GM18868 (cell line): Measurements from ENCODE around the gene FAS.
A peak's percentile ranks its signal among the peaks of the same experiment; 100 is the strongest.

ENCODE experiments used
- ATAC-seq: cut with Tn5 transposase; IDR thresholded peaks from one replicate; pipeline ENCODE4 v1.9.1; 2021; ENCODE audit warnings: mild to moderate bottlenecking, moderate library complexity; ENCODE audit not compliant: unreplicated experiment

FAS gene

GRCh38 chr10:89032141-89032891, 41.7 kb downstream of the FAS start:
- ATAC-seq = peak; percentile 66

- ATAC-seq = no peak
These were observed 44.9 kb downstream of the FAS start for GRCh38 chr10:89035461-89035860.

GRCh38 chr10:89037096-89037495, 46.5 kb downstream of the FAS start:
- no peak for ATAC-seq

GRCh38 chr10:89042562-89042961, 52.0 kb downstream of the FAS start:
- no peak for ATAC-seq

- ATAC-seq = no peak
These were observed 52.5 kb downstream of the FAS start for GRCh38 chr10:89043052-89043451.

- ATAC-seq = no peak
These were observed 56.8 kb downstream of the FAS start for GRCh38 chr10:89047397-89047796.

GRCh38 chr10:89051593-89051992, 61.0 kb downstream of the FAS start:
- ATAC-seq = no peak

GRCh38 chr10:89053555-89053954, 63.0 kb downstream of the FAS start:
- no peak for ATAC-seq

- ATAC-seq = no peak
These were observed 64.6 kb downstream of the FAS start for GRCh38 chr10:89055159-89055558.

GRCh38 chr10:89062861-89063260, 72.3 kb downstream of the FAS start:
- no peak for ATAC-seq

GRCh38 chr10:89063465-89063864, 72.9 kb downstream of the FAS start:
- ATAC-seq = no peak

GRCh38 chr10:89064748-89065147, 74.2 kb downstream of the FAS start:
- no peak for ATAC-seq
